Fibroblast of mammary gland (primary cell): ENCODE results near the gene FOXO6.

Experiments
- DNase-seq: peaks from one replicate; pipeline ENCODE4 v3.0.0-alpha.2; 2010; ENCODE audit warnings: low read depth
- H3K4me3 ChIP-seq: 2 replicates; pipeline ENCODE4 v1.5.1; 2011; ENCODE audit warnings: low read depth, mild to moderate bottlenecking, low read length, moderate library complexity; ENCODE audit not compliant: control insufficient read depth
- CTCF ChIP-seq: conservative IDR thresholded peaks from 2 replicates; pipeline ENCODE4 v1.5.1; 2011; ENCODE audit warnings: low read depth, low read length, inconsistent platforms; ENCODE audit not compliant: control insufficient read depth, insufficient read depth

The FOXO6 gene

GRCh38 chr1:41360786-41361494, at the start of gene FOXO6:
TSS of gene FOXO6 (plus strand) at chr1:41361434.
- peak within 1 kb of the TSS; percentile 23 for H3K4me3 ChIP-seq
- peak; percentile 92 for DNase-seq
- TF ChIP-seq CTCF, result no peak

- TF ChIP-seq CTCF, result no peak
- DNase-seq, result peak; percentile 63
- no peak overlapping the region for H3K4me3 ChIP-seq
These were observed 48.1 kb upstream of the FOXO6 start for GRCh38 chr1:41312991-41313645.

- no peak overlapping the region for H3K4me3 ChIP-seq
- DNase-seq, result peak; percentile 49
- TF ChIP-seq CTCF, result peak; percentile 54
These were observed 47.5 kb upstream of the FOXO6 start for GRCh38 chr1:41313661-41314131.

GRCh38 chr1:41314376-41315145, 46.7 kb upstream of the FOXO6 start:
- no peak overlapping the region for H3K4me3 ChIP-seq
- no peak for DNase-seq
- no peak for TF ChIP-seq CTCF

GRCh38 chr1:41315146-41315822, 46.0 kb upstream of the FOXO6 start:
- DNase-seq, result peak; percentile 20
- no peak for TF ChIP-seq CTCF
- no peak overlapping the region for H3K4me3 ChIP-seq

- no peak for TF ChIP-seq CTCF
- H3K4me3 ChIP-seq, result no peak overlapping the region
These were observed 45.4 kb upstream of the FOXO6 start for GRCh38 chr1:41315871-41316270.

More at GRCh38 chr1:41315871-41316270, 45.4 kb upstream of the FOXO6 start:
- no peak for DNase-seq
